HFF-Myc (cell line): ENCODE data around the gene MAML1.

ENCODE experiments used
- DNase-seq: peaks from one replicate; pipeline ENCODE4 v3.0.0-alpha.2; 2011; ENCODE audit warnings: low read depth; ENCODE audit errors: extremely low read depth
- H3K4me3 ChIP-seq: replicated peaks from 2 replicates; pipeline ENCODE4 v1.5.1; 2011; ENCODE audit warnings: low read depth, mild to moderate bottlenecking, control low read depth, low read length
- TF ChIP-seq, protein P1 (sequence below): IDR thresholded peaks from 2 replicates; pipeline ENCODE4 v1.5.1; 2012; ENCODE audit warnings: mild to moderate bottlenecking, low read depth, low read length, control low read depth; ENCODE audit errors: missing control alignments

Gene MAML1

DNA sequence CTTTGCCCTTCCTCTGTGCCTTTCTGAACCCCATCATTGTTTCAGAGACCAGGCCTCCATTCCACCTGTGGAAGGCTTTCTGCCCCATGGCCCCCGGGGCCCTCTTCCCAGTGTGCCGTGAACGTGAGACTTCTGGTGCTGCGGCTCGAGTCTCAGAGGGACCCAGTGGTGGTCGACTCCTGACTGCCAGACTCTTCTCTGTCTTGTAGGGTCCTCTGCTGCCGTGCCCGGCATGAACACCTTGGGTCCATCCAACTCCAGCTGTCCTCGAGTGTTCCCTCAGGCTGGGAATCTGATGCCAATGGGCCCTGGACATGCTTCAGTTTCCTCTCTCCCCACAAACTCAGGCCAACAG lies 41.0 kb downstream of the MAML1 start:
- DNase-seq = no peak
- H3K4me3 ChIP-seq = no peak overlapping the region
- TF ChIP-seq, protein P1, sequence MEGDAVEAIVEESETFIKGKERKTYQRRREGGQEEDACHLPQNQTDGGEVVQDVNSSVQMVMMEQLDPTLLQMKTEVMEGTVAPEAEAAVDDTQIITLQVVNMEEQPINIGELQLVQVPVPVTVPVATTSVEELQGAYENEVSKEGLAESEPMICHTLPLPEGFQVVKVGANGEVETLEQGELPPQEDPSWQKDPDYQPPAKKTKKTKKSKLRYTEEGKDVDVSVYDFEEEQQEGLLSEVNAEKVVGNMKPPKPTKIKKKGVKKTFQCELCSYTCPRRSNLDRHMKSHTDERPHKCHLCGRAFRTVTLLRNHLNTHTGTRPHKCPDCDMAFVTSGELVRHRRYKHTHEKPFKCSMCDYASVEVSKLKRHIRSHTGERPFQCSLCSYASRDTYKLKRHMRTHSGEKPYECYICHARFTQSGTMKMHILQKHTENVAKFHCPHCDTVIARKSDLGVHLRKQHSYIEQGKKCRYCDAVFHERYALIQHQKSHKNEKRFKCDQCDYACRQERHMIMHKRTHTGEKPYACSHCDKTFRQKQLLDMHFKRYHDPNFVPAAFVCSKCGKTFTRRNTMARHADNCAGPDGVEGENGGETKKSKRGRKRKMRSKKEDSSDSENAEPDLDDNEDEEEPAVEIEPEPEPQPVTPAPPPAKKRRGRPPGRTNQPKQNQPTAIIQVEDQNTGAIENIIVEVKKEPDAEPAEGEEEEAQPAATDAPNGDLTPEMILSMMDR = no peak

DNA sequence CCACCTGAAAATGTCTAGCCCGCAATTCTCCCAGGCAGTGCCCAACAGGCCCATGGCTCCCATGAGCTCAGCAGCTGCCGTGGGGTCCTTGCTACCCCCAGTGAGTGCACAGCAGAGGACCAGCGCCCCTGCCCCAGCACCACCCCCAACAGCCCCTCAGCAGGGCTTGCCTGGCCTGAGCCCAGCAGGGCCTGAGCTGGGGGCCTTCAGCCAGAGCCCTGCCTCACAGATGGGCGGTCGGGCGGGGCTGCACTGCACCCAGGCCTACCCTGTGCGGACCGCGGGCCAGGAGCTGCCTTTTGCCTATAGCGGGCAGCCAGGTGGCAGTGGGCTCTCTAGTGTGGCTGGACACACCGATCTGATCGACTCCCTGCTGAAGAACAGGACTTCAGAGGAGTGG lies 41.8 kb downstream of the MAML1 start:
- no peak overlapping the region for H3K4me3 ChIP-seq
- TF ChIP-seq, protein P1 = no peak
- DNase-seq = no peak

DNA sequence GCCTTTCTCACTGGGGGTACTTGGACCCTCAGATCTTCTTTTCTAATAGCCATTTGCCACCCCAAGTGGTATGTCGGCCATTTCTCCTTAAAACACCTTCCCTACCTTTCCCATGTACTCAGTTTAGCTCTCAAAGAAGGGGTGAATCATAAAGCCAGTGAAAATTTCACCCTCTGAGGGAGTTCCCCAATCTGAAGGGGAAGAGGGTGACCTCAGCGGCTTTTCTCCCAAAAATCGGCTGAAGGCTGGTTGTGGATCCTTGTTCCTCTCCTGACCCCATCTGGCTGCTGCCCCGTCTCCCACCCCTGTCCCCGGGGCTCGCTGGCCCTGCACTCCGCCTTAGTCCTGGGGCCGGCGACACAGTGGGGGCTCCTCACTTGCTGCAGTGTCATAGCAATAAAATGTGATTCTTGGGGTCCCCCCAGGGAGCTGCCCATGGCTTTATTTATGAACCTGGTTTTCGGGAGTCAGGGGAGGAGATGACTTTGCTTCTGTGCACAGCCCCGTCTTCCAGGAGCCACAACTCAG lies 43.9 kb downstream of the MAML1 start:
- H3K4me3 ChIP-seq = no peak overlapping the region
- DNase-seq = no peak
- TF ChIP-seq, protein P1 = no peak

DNA sequence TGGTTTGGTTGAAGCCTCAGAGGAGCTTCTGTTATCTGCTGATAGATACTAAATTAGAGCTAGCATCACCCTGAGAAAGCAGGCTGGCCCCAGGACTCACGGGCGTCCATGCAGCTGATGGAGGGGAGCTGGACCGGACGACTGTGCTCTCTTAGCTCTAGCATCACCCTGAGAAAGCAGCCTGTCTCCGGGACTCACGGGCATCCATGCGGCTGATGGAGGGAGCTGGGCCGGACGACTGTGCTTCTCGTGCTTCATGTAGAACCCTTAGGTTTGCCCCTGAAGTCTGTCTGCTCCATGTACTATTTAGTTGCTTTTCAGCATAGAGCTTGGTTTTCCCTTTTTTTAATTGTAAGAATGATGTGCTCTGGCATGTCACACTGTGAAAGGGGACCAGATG lies 44.8 kb downstream of the MAML1 start:
- TF ChIP-seq, protein P1 = no peak
- DNase-seq = no peak
- no peak overlapping the region for H3K4me3 ChIP-seq

DNA sequence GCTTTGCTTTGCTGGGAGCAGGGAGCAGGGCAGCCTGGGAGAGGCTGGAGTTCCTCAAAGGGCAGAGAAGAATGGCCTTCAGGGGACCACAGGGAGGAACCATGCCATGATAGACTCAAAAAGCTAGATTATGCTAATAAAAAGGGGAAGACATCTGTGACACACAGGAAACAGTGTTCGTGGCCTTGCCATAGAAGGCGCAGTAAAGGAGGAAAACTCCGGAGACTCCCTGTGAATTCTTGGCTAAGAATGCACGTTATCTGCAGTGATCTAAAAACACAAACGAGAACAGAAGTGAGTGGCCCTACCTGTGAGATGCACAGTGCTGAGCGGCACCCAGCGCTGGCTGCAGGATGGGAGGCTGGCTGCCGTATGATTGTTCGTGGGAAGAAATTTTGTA lies 45.3 kb downstream of the MAML1 start:
- TF ChIP-seq, protein P1 = no peak
- H3K4me3 ChIP-seq = no peak overlapping the region
- no peak for DNase-seq

DNA sequence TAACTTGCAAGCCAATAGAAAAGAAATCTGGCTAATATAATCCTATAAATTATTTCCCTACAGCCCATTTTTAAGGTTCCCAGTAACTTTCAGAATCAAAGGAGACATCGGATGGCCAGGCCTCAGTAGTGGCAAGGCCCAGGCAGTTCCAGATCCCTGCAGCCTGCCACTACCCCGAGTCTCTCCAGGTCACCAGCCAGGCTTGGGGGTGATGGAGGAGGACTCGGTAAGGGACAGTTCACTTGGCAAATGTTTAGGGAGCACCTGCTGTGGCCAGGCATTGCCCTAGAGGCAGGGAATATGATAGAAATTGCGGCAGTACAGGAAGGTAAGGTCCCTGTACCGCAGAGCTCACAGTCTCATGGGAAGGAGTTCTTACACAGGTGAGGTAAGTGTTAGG lies 46.0 kb downstream of the MAML1 start:
- TF ChIP-seq, protein P1 = no peak
- DNase-seq = no peak
- no peak overlapping the region for H3K4me3 ChIP-seq

DNA sequence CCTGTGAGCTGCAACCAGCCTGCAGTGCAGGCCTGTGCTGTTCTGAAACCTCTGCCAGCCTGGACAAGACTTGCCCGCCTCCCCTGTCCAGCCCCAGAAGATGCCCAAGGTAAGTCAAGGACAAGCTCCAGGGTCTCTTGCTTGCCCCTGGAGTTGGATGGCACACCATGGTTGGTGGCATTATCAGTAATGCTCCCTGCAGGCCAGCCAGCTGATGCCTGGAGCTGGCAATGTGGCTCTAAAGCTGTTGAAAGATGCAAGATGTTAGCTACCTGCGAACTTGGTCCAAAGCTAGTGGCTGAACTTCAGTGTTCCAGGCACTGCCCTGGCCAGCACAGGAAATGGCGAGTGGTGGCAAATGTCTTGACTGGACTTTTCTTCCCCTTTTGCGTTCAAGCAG lies 47.2 kb downstream of the MAML1 start:
- TF ChIP-seq, protein P1 = no peak

More for the DNA sequence above, 47.2 kb downstream of the MAML1 start:
- H3K4me3 ChIP-seq = no peak overlapping the region
- no peak for DNase-seq
